Right lobe of liver (tissue), 4 donors: ENCODE measurements around the gene RNF150.

Experiments used
- POLR2A ChIP-seq: fragments of 450-650 bp; IDR thresholded peaks from one replicate; pipeline ENCODE4 v1.6.1; 2017; ENCODE audit warnings: antibody characterized with exemption, mild to moderate bottlenecking
- TF ChIP-seq, protein P1 (sequence below), 4 donors: fragments of 200-600 bp in 3 of 4; fragments of 450-650 bp in 1 of 4; IDR thresholded peaks; one replicate each; pipeline versions ENCODE4 v1.5.1 to v1.8.0; 2016 to 2022; ENCODE audit warnings: antibody characterized with exemption in 4 of 4, mild to moderate bottlenecking in 2 of 4
- donor health status: DM: no; HTN: no; CAD: no.
- donor health status: DM: no; HTN: no; CAD: no.
- donor health status: DM: no; HTN: yes; CAD: no.

DNA sequence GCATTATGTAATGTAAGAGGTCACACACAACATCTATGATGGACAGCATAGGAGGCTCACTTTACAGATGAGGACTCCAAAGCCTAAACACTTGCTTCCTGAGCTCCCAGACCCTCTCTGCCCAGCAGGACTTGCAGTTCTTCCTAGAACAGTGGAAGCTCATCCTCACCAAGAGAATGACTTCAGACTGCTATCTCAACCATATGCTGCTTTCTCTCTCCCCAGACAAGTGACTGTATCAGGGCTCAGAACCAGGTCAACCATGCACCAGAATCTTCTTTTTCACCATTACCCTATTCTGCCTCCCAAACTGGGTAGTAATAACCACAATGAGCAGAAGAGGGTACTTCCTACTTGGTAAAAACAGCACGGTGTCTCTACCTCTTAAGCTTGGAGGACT is 12.2 kb downstream of the RNF150 start:
- TF ChIP-seq, protein P1, sequence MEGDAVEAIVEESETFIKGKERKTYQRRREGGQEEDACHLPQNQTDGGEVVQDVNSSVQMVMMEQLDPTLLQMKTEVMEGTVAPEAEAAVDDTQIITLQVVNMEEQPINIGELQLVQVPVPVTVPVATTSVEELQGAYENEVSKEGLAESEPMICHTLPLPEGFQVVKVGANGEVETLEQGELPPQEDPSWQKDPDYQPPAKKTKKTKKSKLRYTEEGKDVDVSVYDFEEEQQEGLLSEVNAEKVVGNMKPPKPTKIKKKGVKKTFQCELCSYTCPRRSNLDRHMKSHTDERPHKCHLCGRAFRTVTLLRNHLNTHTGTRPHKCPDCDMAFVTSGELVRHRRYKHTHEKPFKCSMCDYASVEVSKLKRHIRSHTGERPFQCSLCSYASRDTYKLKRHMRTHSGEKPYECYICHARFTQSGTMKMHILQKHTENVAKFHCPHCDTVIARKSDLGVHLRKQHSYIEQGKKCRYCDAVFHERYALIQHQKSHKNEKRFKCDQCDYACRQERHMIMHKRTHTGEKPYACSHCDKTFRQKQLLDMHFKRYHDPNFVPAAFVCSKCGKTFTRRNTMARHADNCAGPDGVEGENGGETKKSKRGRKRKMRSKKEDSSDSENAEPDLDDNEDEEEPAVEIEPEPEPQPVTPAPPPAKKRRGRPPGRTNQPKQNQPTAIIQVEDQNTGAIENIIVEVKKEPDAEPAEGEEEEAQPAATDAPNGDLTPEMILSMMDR (IDR thresholded peaks at IDR 0.05) = no peak
- no peak for TF ChIP-seq POLR2A
